Astrocyte (in vitro differentiated cells and primary cell): Measurements from ENCODE around the gene TKT. TPM values are rescaled to one million over a fixed set of nuclear protein-coding genes. Genes with fewer than 3 reads are reported as not detected.

ENCODE experiments used
- DNase-seq: peaks from one replicate; pipeline ENCODE4 v3.0.0-alpha.2; 2010; ENCODE audit warnings: low read depth
- FAIRE-seq: peaks from 2 replicates; lab custom pipeline; 2011; peaks lifted over from hg19 to GRCh38; lab: Jason Lieb, UNC
- H2AFZ ChIP-seq: 2 replicates; pipeline ENCODE4 v1.6.0; 2012; ENCODE audit warnings: low read depth, low read length, inconsistent platforms
- H3K27ac ChIP-seq: 2 replicates; pipeline ENCODE4 v1.5.1; 2011; ENCODE audit warnings: low read depth, low read length, inconsistent platforms
- H3K27me3 ChIP-seq: 2 replicates; pipeline ENCODE4 v1.6.0; 2011; ENCODE audit warnings: low read length, inconsistent platforms; ENCODE audit not compliant: insufficient read depth
- H3K36me3 ChIP-seq: 2 replicates; pipeline ENCODE4 v1.5.1; 2011; ENCODE audit warnings: low read length, inconsistent platforms; ENCODE audit not compliant: insufficient read depth
- H3K4me1 ChIP-seq: 2 replicates; pipeline ENCODE4 v1.5.1; 2011; ENCODE audit warnings: low read length, inconsistent platforms; ENCODE audit not compliant: insufficient read depth
- H3K4me2 ChIP-seq: 2 replicates; pipeline ENCODE4 v1.6.0; 2012; ENCODE audit warnings: low read length, inconsistent platforms
- H3K4me3 ChIP-seq: 2 replicates; pipeline ENCODE4 v1.5.1; 2011; ENCODE audit warnings: low read depth, mild to moderate bottlenecking, low read length, inconsistent platforms; ENCODE audit not compliant: insufficient read depth
- H3K79me2 ChIP-seq: 2 replicates; pipeline ENCODE4 v1.6.0; 2012; ENCODE audit warnings: mild to moderate bottlenecking, low read length, inconsistent platforms; ENCODE audit not compliant: insufficient read depth
- H3K9ac ChIP-seq: 2 replicates; pipeline ENCODE4 v1.6.0; 2012; ENCODE audit warnings: mild to moderate bottlenecking, low read length, inconsistent platforms
- H3K9me3 ChIP-seq: 2 replicates; pipeline ENCODE4 v1.5.1; 2012; ENCODE audit warnings: low read depth, mild to moderate bottlenecking, low read length, inconsistent platforms; ENCODE audit not compliant: insufficient read depth
- H4K20me1 ChIP-seq: 2 replicates; pipeline ENCODE4 v1.6.0; 2012; ENCODE audit warnings: low read length, inconsistent platforms; ENCODE audit not compliant: insufficient read depth
- H3K27ac Mint-ChIP-seq: one replicate; pipeline ENCODE4 v1.8.0; 2021; ENCODE audit warnings: mild to moderate bottlenecking, mixed read lengths; ENCODE audit not compliant: unreplicated experiment
- H3K27me3 Mint-ChIP-seq: one replicate; pipeline ENCODE4 v1.8.0; 2021; ENCODE audit warnings: low read depth, mixed read lengths; ENCODE audit not compliant: unreplicated experiment
- H3K36me3 Mint-ChIP-seq: one replicate; pipeline ENCODE4 v1.8.0; 2021; ENCODE audit warnings: low read depth, mixed read lengths; ENCODE audit not compliant: unreplicated experiment
- H3K4me1 Mint-ChIP-seq: one replicate; pipeline ENCODE4 v1.8.0; 2021; ENCODE audit warnings: low read depth, mixed read lengths; ENCODE audit not compliant: unreplicated experiment
- H3K4me3 Mint-ChIP-seq: one replicate; pipeline ENCODE4 v1.8.0; 2021; ENCODE audit warnings: mild to moderate bottlenecking, moderate library complexity, mixed read lengths; ENCODE audit not compliant: unreplicated experiment
- H3K9me3 Mint-ChIP-seq: one replicate; pipeline ENCODE4 v1.8.0; 2021; ENCODE audit warnings: mild to moderate bottlenecking, mixed read lengths; ENCODE audit not compliant: unreplicated experiment
- EZH2 ChIP-seq: IDR thresholded peaks from 2 replicates; pipeline ENCODE4 v1.6.1; 2012; ENCODE audit warnings: mild to moderate bottlenecking, low read length, inconsistent platforms; ENCODE audit not compliant: insufficient read depth
- total RNA-seq: library from RNA; stranded (reverse); gene quantifications from 2 replicates; pipeline ENCODE4 v1.2.1, GENCODE V29; 2021
- TF ChIP-seq, protein P1 (sequence below): IDR thresholded peaks from 2 replicates; pipeline ENCODE4 v1.5.1; 2011; ENCODE audit warnings: low read depth, mild to moderate bottlenecking, inconsistent platforms, low read length, moderate library complexity; ENCODE audit not compliant: insufficient read depth

Gene TKT
- total RNA-seq, 1 donor from 2014 or later, result 318 TPM

DNA sequence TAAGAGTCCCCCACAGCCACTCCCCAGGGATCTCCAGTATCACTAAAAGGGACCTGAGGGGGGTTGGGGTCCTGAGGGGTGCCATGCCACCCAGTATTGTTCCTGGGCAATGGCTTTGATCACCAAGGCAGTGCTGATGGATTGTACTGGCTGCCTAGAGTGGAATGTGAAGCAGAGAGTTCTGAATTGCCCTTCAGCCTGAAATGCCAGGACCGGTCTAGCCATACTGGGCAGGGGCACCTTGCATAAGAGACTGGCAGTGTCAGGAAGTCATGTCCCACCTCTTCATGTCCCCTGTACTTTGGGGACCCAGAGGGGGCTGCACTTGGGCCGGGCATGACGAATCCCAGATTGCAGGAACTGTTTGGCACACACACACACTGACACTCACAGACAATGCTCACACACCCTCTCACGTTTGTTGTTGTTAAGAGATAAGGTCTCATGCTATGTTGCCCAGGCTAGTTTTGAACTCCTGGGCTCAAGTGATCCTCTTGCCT, 4.5 kb upstream of the TKT start:
- Mint-ChIP-seq H3K4me1 (peaks cover 17% of the 10 kb centered on the region), H3K9me3 (no peaks in the 10 kb centered on the region), H3K27me3 (peaks cover 7% of the 10 kb centered on the region), H3K4me3 (no peak overlapping the region), H3K27ac (no peak overlapping the region), H3K36me3 (peaks cover 2% of the 10 kb centered on the region)
- Histone ChIP-seq H3K4me3 (no peak overlapping the region), H3K4me1 (no peaks in the 10 kb centered on the region), H3K27me3 (no peaks in the 10 kb centered on the region), H3K4me2 (no peak overlapping the region), H4K20me1 (peaks cover under 1% of the 10 kb centered on the region), H3K9ac (no peak overlapping the region), H2AFZ (no peak overlapping the region), H3K9me3 (no peaks in the 10 kb centered on the region), H3K27ac (no peak overlapping the region), H3K36me3 (no peaks in the 10 kb centered on the region), H3K79me2 (peaks cover 5% of the 10 kb centered on the region)
- FAIRE-seq (no peak), DNase-seq (no peak)
- no peak for TF ChIP-seq EZH2
- TF ChIP-seq, protein P1, sequence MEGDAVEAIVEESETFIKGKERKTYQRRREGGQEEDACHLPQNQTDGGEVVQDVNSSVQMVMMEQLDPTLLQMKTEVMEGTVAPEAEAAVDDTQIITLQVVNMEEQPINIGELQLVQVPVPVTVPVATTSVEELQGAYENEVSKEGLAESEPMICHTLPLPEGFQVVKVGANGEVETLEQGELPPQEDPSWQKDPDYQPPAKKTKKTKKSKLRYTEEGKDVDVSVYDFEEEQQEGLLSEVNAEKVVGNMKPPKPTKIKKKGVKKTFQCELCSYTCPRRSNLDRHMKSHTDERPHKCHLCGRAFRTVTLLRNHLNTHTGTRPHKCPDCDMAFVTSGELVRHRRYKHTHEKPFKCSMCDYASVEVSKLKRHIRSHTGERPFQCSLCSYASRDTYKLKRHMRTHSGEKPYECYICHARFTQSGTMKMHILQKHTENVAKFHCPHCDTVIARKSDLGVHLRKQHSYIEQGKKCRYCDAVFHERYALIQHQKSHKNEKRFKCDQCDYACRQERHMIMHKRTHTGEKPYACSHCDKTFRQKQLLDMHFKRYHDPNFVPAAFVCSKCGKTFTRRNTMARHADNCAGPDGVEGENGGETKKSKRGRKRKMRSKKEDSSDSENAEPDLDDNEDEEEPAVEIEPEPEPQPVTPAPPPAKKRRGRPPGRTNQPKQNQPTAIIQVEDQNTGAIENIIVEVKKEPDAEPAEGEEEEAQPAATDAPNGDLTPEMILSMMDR, result no peak

GRCh38 chr3:53259427-53260259, 3.8 kb upstream of the TKT start:
- TF ChIP-seq, protein P1, result no peak
- no peak for TF ChIP-seq EZH2
- H3K27ac Mint-ChIP-seq, result peak overlapping the region; percentile 16
- Histone ChIP-seq H4K20me1 (peaks cover 8% of the 10 kb centered on the region), H3K4me3 (no peak overlapping the region), H2AFZ (no peak overlapping the region), H3K4me1 (no peaks in the 10 kb centered on the region), H3K27me3 (no peaks in the 10 kb centered on the region), H3K4me2 (no peak overlapping the region), H3K27ac (no peak overlapping the region), H3K79me2 (peaks cover 12% of the 10 kb centered on the region), H3K36me3 (no peaks in the 10 kb centered on the region), H3K9me3 (no peaks in the 10 kb centered on the region), H3K9ac (no peak overlapping the region)
- H3K27me3 Mint-ChIP-seq, result peaks cover 7% of the 10 kb centered on the region
- peaks cover 2% of the 10 kb centered on the region for H3K36me3 Mint-ChIP-seq
- peaks cover 17% of the 10 kb centered on the region for H3K4me1 Mint-ChIP-seq
- FAIRE-seq (no peak), DNase-seq (no peak)
- H3K9me3 Mint-ChIP-seq, result no peaks in the 10 kb centered on the region
- H3K4me3 Mint-ChIP-seq, result no peak overlapping the region
